Mesenchymal stem cell (in vitro differentiated cells and primary cell): ENCODE measurements around the gene ZFAND4.

Source experiments
- DNase-seq: peaks from one replicate; pipeline ENCODE4 v3.0.0-alpha.2; 2013
- H2AFZ ChIP-seq: one replicate; pipeline ENCODE4 v1.6.1; 2013; ENCODE audit warnings: low read depth, mild to moderate bottlenecking, control low read depth, inconsistent platforms, low read length, moderate library complexity
- H2AK5ac ChIP-seq: 2 replicates; pipeline ENCODE4 v1.6.1; 2013; ENCODE audit warnings: low read length, moderate library complexity, mild to moderate bottlenecking, inconsistent platforms; ENCODE audit not compliant: severe bottlenecking
- H2BK120ac ChIP-seq: one replicate; pipeline ENCODE4 v1.6.1; 2013; ENCODE audit warnings: low read depth, mild to moderate bottlenecking, inconsistent platforms, low read length, moderate library complexity
- H2BK12ac ChIP-seq, 2 experiments: one replicate each; pipeline ENCODE4 v1.6.1; 2013; ENCODE audit warnings: inconsistent platforms in 2 of 2, low read length in 2 of 2, mild to moderate bottlenecking in 2 of 2, moderate library complexity in 2 of 2, control low read depth in 1 of 2
- H2BK15ac ChIP-seq: one replicate; pipeline ENCODE4 v1.6.1; 2013; ENCODE audit warnings: mild to moderate bottlenecking, low read depth, inconsistent platforms; ENCODE audit not compliant: poor library complexity, severe bottlenecking
- H2BK5ac ChIP-seq: 2 replicates; pipeline ENCODE4 v1.6.1; 2013; ENCODE audit warnings: low read depth, mild to moderate bottlenecking, low read length, control low read depth, inconsistent platforms; ENCODE audit not compliant: poor library complexity, severe bottlenecking
- H3K14ac ChIP-seq, 2 experiments: one replicate each; pipeline ENCODE4 v1.6.1; 2013; ENCODE audit warnings: inconsistent platforms in 2 of 2, low read length in 2 of 2, control low read depth in 1 of 2, mild to moderate bottlenecking in 1 of 2, moderate library complexity in 1 of 2
- H3K18ac ChIP-seq, 2 experiments: one replicate each; pipeline ENCODE4 v1.6.1; 2013; ENCODE audit warnings: inconsistent platforms in 2 of 2, low read length in 2 of 2, control low read depth in 1 of 2, low read depth in 1 of 2, mild to moderate bottlenecking in 1 of 2
- H3K23ac ChIP-seq, 2 experiments: one replicate each; pipeline ENCODE4 v1.6.1; 2013; ENCODE audit warnings: inconsistent platforms in 2 of 2, low read length in 2 of 2, mild to moderate bottlenecking in 2 of 2, moderate library complexity in 2 of 2, control low read depth in 1 of 2
- H3K27ac ChIP-seq: 2 replicates; pipeline ENCODE4 v1.5.1; 2013; ENCODE audit warnings: mild to moderate bottlenecking, moderate library complexity, low read length, control low read depth, inconsistent platforms; ENCODE audit not compliant: poor library complexity, severe bottlenecking
- H3K27me3 ChIP-seq, 2 experiments: 2 replicates each; pipeline versions ENCODE4 v1.6.1 to v1.7.0; 2013; ENCODE audit warnings: low read length in 2 of 2, mild to moderate bottlenecking in 2 of 2, moderate library complexity in 2 of 2, control low read depth in 1 of 2, inconsistent platforms in 1 of 2; ENCODE audit not compliant: control insufficient read depth in 1 of 2, insufficient read depth in 1 of 2
- H3K36me3 ChIP-seq, 2 experiments: 2 replicates each; pipeline versions ENCODE4 v1.6.1 to v1.7.0; 2013; ENCODE audit warnings: low read length in 2 of 2, control low read depth in 1 of 2, inconsistent platforms in 1 of 2, low read depth in 1 of 2, mild to moderate bottlenecking in 1 of 2; ENCODE audit not compliant: insufficient read depth in 2 of 2, control insufficient read depth in 1 of 2
- H3K4ac ChIP-seq, 2 experiments: one replicate each; pipeline ENCODE4 v1.6.1; 2013; ENCODE audit warnings: inconsistent platforms in 2 of 2, low read length in 2 of 2, mild to moderate bottlenecking in 2 of 2, moderate library complexity in 2 of 2, control low read depth in 1 of 2, low read depth in 1 of 2
- H3K4me1 ChIP-seq: 2 replicates; pipeline ENCODE4 v1.6.1; 2013; ENCODE audit warnings: low read depth, low read length, control low read depth; ENCODE audit not compliant: control insufficient read depth, insufficient read depth
- H3K4me2 ChIP-seq: 2 replicates; pipeline ENCODE4 v1.6.1; 2013; ENCODE audit warnings: low read length, mild to moderate bottlenecking, inconsistent platforms; ENCODE audit not compliant: poor library complexity, severe bottlenecking
- H3K4me3 ChIP-seq, 2 experiments: 2 replicates each; pipeline versions ENCODE4 v1.5.1 to v1.7.0; 2013; ENCODE audit warnings: low read length in 2 of 2, mild to moderate bottlenecking in 2 of 2, control low read depth in 1 of 2, low read depth in 1 of 2; ENCODE audit not compliant: insufficient read depth in 1 of 2
- H3K79me1 ChIP-seq: replicated peaks from 2 replicates; pipeline ENCODE4 v1.6.1; 2013; ENCODE audit warnings: mild to moderate bottlenecking, control low read depth, low read length, inconsistent platforms; ENCODE audit not compliant: poor library complexity, severe bottlenecking
- H3K9ac ChIP-seq: 2 replicates; pipeline ENCODE4 v1.7.0; 2013; ENCODE audit warnings: mild to moderate bottlenecking, low read length, moderate library complexity
- H3K9me3 ChIP-seq: 2 replicates; pipeline ENCODE4 v1.7.0; 2013; ENCODE audit warnings: mild to moderate bottlenecking, low read length; ENCODE audit not compliant: control insufficient read depth
- H4K8ac ChIP-seq: one replicate; pipeline ENCODE4 v1.6.1; 2013; ENCODE audit warnings: inconsistent platforms, mild to moderate bottlenecking, low read length, moderate library complexity
- H4K91ac ChIP-seq: one replicate; pipeline ENCODE4 v1.6.1; 2013; ENCODE audit warnings: mild to moderate bottlenecking, low read length, inconsistent platforms
- WGBS: methylation state at CpG from one replicate; pipeline ENCODE4 v1.1.7; 2013; ENCODE audit warnings: mixed read lengths; 5-methylcytosine and 5-hydroxymethylcytosine counted together

The ZFAND4 gene

GRCh38 chr10:45586028-45586824, 86.3 kb downstream of the ZFAND4 start:
- Histone ChIP-seq H3K23ac (no peak overlapping the region), H2BK15ac (no peak overlapping the region), H3K36me3 (peaks cover 0 to 12% of the 10 kb centered on the region in 2 experiments), H3K9me3 (no peaks in the 10 kb centered on the region), H2BK5ac (no peak overlapping the region), H3K27ac (no peak overlapping the region), H3K9ac (no peak overlapping the region), H3K79me1 (peaks cover 12% of the 10 kb centered on the region), H2BK12ac (no peak overlapping the region), H2AFZ (no peak overlapping the region), H3K4ac (no peak overlapping the region), H3K4me2 (no peak overlapping the region), H3K18ac (no peak overlapping the region), H4K8ac (no peak overlapping the region), H3K14ac (no peak overlapping the region), H2BK120ac (no peak overlapping the region), H3K27me3 (no peaks in the 10 kb centered on the region), H4K91ac (no peak overlapping the region), H3K4me3 (no peak overlapping the region), H3K4me1 (no peaks in the 10 kb centered on the region), H2AK5ac (no peak overlapping the region)
- no peak for DNase-seq
- no CpG with 5 or more reads among the region's 3 CpGs for WGBS

- H3K4ac ChIP-seq: no peak overlapping the region
- no peak overlapping the region for H2BK5ac ChIP-seq
- no peak overlapping the region for H3K14ac ChIP-seq
- no peak overlapping the region for H3K4me3 ChIP-seq
- H4K91ac ChIP-seq: no peak overlapping the region
- no peak overlapping the region for H2BK15ac ChIP-seq
- peaks cover 1% of the 10 kb centered on the region for H3K4me1 ChIP-seq
- H3K4me2 ChIP-seq: no peak overlapping the region
- no peak overlapping the region for H2AFZ ChIP-seq
- H3K23ac ChIP-seq: no peak overlapping the region
- no peak overlapping the region for H2AK5ac ChIP-seq
- H3K9me3 ChIP-seq: no peaks in the 10 kb centered on the region
- H3K27me3 ChIP-seq: no peaks in the 10 kb centered on the region
- no peak overlapping the region for H3K9ac ChIP-seq
- no peak overlapping the region for H4K8ac ChIP-seq
- H3K36me3 ChIP-seq: peaks cover 0 to 9% of the 10 kb centered on the region in 2 experiments
- peaks cover 16% of the 10 kb centered on the region for H3K79me1 ChIP-seq
- no peak overlapping the region for H2BK120ac ChIP-seq
- no peak overlapping the region for H3K18ac ChIP-seq
- no peak overlapping the region for H3K27ac ChIP-seq
- DNase-seq: no peak
- no CpG with 5 or more reads among the region's 2 CpGs for WGBS
- no peak overlapping the region for H2BK12ac ChIP-seq
Observed at GRCh38 chr10:45585131-45585530, 87.4 kb downstream of the ZFAND4 start.

- H3K79me1 ChIP-seq: peaks cover 15% of the 10 kb centered on the region
- no peak overlapping the region for H3K9ac ChIP-seq
- DNase-seq: no peak
- H3K36me3 ChIP-seq: no peaks in the 10 kb centered on the region
- H3K9me3 ChIP-seq: no peaks in the 10 kb centered on the region
- H2BK120ac ChIP-seq: no peak overlapping the region
- H4K8ac ChIP-seq: no peak overlapping the region
- H2BK12ac ChIP-seq: no peak overlapping the region
- H3K27me3 ChIP-seq: no peaks in the 10 kb centered on the region
- no CpG with 5 or more reads among the region's 1 CpG for WGBS
- H2AK5ac ChIP-seq: no peak overlapping the region
- no peak overlapping the region for H3K4ac ChIP-seq
- H3K4me3 ChIP-seq: no peak overlapping the region
- no peak overlapping the region for H2AFZ ChIP-seq
- H4K91ac ChIP-seq: no peak overlapping the region
- H3K23ac ChIP-seq: no peak overlapping the region
- H3K4me1 ChIP-seq: peaks cover 1% of the 10 kb centered on the region
- no peak overlapping the region for H2BK5ac ChIP-seq
- H3K18ac ChIP-seq: no peak overlapping the region
- H2BK15ac ChIP-seq: no peak overlapping the region
- no peak overlapping the region for H3K14ac ChIP-seq
- H3K27ac ChIP-seq: no peak overlapping the region
- H3K4me2 ChIP-seq: no peak overlapping the region
Observed at GRCh38 chr10:45582386-45582781, 90.2 kb downstream of the ZFAND4 start.

GRCh38 chr10:45581582-45582385, 90.8 kb downstream of the ZFAND4 start:
- H2AK5ac ChIP-seq: no peak overlapping the region
- WGBS: 81% methylated on average over 3 of the region's 3 CpGs
- no peak overlapping the region for H2BK5ac ChIP-seq
- H2AFZ ChIP-seq: no peak overlapping the region
- no peak overlapping the region for H2BK15ac ChIP-seq
- H3K4me3 ChIP-seq: no peak overlapping the region
- H3K27ac ChIP-seq: no peak overlapping the region
- H3K9me3 ChIP-seq: no peaks in the 10 kb centered on the region
- H3K27me3 ChIP-seq: no peaks in the 10 kb centered on the region
- no peak overlapping the region for H3K23ac ChIP-seq
- H3K4me1 ChIP-seq: peaks cover 1% of the 10 kb centered on the region
- peaks cover 17% of the 10 kb centered on the region for H3K79me1 ChIP-seq
- no peak overlapping the region for H3K4ac ChIP-seq
- H3K36me3 ChIP-seq: no peaks in the 10 kb centered on the region
- DNase-seq: no peak
- no peak overlapping the region for H4K91ac ChIP-seq
- no peak overlapping the region for H3K4me2 ChIP-seq
- no peak overlapping the region for H4K8ac ChIP-seq
- H2BK12ac ChIP-seq: no peak overlapping the region
- H3K18ac ChIP-seq: no peak overlapping the region
- H3K9ac ChIP-seq: no peak overlapping the region
- no peak overlapping the region for H3K14ac ChIP-seq
- no peak overlapping the region for H2BK120ac ChIP-seq
